ENCODE measurements around the gene NRCAM. TPM values are rescaled to one million over a fixed set of nuclear protein-coding genes. Genes with fewer than 3 reads are reported as not detected.

The NRCAM gene
- total RNA-seq, 1 experiment from 2014 or later: 2.7 TPM

GRCh38 chr7:108285778-108286177 is 170.5 kb downstream of the NRCAM start (continued):
- TF ChIP-seq, protein P1, sequence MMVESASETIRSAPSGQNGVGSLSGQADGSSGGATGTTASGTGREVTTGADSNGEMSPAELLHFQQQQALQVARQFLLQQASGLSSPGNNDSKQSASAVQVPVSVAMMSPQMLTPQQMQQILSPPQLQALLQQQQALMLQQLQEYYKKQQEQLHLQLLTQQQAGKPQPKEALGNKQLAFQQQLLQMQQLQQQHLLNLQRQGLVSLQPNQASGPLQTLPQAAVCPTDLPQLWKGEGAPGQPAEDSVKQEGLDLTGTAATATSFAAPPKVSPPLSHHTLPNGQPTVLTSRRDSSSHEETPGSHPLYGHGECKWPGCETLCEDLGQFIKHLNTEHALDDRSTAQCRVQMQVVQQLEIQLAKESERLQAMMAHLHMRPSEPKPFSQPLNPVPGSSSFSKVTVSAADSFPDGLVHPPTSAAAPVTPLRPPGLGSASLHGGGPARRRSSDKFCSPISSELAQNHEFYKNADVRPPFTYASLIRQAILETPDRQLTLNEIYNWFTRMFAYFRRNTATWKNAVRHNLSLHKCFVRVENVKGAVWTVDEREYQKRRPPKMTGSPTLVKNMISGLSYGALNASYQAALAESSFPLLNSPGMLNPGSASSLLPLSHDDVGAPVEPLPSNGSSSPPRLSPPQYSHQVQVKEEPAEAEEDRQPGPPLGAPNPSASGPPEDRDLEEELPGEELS (CRISPR knock-in tag; IDR thresholded peaks at IDR 0.05): no peak
- TF ChIP-seq, protein P2, sequence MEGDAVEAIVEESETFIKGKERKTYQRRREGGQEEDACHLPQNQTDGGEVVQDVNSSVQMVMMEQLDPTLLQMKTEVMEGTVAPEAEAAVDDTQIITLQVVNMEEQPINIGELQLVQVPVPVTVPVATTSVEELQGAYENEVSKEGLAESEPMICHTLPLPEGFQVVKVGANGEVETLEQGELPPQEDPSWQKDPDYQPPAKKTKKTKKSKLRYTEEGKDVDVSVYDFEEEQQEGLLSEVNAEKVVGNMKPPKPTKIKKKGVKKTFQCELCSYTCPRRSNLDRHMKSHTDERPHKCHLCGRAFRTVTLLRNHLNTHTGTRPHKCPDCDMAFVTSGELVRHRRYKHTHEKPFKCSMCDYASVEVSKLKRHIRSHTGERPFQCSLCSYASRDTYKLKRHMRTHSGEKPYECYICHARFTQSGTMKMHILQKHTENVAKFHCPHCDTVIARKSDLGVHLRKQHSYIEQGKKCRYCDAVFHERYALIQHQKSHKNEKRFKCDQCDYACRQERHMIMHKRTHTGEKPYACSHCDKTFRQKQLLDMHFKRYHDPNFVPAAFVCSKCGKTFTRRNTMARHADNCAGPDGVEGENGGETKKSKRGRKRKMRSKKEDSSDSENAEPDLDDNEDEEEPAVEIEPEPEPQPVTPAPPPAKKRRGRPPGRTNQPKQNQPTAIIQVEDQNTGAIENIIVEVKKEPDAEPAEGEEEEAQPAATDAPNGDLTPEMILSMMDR (IDR thresholded peaks at IDR 0.05): no peak
- no peak for TF ChIP-seq ZNF138 (CRISPR knock-in tag; conservative IDR thresholded peaks at IDR 0.05)

GRCh38 chr7:108285003-108285368 is 171.2 kb downstream of the NRCAM start:
- no peak overlapping the region for H3K27ac Mint-ChIP-seq
- no peaks in the 10 kb centered on the region for H3K36me3 Mint-ChIP-seq
- no peak for DNase-seq (ENCODE audit: low spot score)
- ChIA-PET CTCF (no interaction called here), POLR2A (no interaction called here)
- no peaks in the 10 kb centered on the region for H3K27me3 Mint-ChIP-seq (ENCODE audit: low read depth)
- peaks cover 9% of the 10 kb centered on the region for H3K4me1 Mint-ChIP-seq
- H3K9me3 Mint-ChIP-seq: peaks cover 7% of the 10 kb centered on the region; the same call in 1 of the 2 replicates
- no peak overlapping the region for H3K4me3 Mint-ChIP-seq
- no peak for ATAC-seq
- no peak for TF ChIP-seq PREB (CRISPR knock-in tag; IDR thresholded peaks at IDR 0.05; ENCODE audit: borderline replicate concordance)
- no peak for TF ChIP-seq NR1H2 (CRISPR knock-in tag; IDR thresholded peaks at IDR 0.05)
- no peak for TF ChIP-seq ARID4B (CRISPR knock-in tag; IDR thresholded peaks at IDR 0.05; ENCODE audit: borderline replicate concordance)
- no peak for TF ChIP-seq ELF4 (CRISPR knock-in tag; IDR thresholded peaks at IDR 0.05; ENCODE audit: low read depth)
- TF ChIP-seq SP1 (CRISPR knock-in tag; conservative IDR thresholded peaks at IDR 0.05): no peak
- TF ChIP-seq, protein P3, sequence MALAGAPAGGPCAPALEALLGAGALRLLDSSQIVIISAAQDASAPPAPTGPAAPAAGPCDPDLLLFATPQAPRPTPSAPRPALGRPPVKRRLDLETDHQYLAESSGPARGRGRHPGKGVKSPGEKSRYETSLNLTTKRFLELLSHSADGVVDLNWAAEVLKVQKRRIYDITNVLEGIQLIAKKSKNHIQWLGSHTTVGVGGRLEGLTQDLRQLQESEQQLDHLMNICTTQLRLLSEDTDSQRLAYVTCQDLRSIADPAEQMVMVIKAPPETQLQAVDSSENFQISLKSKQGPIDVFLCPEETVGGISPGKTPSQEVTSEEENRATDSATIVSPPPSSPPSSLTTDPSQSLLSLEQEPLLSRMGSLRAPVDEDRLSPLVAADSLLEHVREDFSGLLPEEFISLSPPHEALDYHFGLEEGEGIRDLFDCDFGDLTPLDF (CRISPR knock-in tag; IDR thresholded peaks at IDR 0.05): no peak
- TF ChIP-seq, protein P4, sequence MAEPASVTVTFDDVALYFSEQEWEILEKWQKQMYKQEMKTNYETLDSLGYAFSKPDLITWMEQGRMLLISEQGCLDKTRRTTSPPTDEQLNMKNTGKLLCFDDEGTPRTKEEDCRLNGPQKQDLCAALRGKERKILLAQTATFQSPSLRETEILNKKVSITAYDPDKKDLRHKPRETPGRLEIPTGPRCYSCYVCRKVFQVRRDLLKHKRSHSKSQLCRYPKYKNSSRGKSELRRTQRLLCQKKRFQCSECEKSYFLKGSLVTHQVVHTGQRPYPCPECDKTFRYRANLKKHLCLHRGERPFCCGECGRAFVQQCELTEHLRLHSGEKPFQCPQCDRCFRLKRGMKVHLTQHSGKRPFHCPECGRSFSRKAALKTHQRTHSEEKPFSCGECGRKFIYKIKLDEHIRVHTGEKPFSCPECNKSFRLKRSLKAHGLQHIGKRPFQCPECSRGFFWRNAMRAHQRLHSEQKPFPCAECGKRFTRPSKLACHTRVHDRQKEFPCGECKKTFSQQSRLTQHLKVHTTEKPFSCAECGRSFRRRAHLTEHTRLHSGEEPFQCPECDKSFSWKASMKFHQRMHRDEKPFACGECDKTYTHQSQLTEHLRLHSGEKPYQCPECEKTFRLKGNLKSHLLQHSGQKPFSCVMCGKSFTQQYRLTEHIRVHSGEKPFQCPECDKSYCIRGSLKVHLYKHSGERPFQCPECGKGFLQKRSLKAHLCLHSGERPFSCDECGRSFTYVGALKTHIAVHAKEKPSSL (CRISPR knock-in tag; conservative IDR thresholded peaks at IDR 0.05): no peak
- TF ChIP-seq ZNF671 (CRISPR knock-in tag; IDR thresholded peaks at IDR 0.05): no peak
- TF ChIP-seq, protein P5, sequence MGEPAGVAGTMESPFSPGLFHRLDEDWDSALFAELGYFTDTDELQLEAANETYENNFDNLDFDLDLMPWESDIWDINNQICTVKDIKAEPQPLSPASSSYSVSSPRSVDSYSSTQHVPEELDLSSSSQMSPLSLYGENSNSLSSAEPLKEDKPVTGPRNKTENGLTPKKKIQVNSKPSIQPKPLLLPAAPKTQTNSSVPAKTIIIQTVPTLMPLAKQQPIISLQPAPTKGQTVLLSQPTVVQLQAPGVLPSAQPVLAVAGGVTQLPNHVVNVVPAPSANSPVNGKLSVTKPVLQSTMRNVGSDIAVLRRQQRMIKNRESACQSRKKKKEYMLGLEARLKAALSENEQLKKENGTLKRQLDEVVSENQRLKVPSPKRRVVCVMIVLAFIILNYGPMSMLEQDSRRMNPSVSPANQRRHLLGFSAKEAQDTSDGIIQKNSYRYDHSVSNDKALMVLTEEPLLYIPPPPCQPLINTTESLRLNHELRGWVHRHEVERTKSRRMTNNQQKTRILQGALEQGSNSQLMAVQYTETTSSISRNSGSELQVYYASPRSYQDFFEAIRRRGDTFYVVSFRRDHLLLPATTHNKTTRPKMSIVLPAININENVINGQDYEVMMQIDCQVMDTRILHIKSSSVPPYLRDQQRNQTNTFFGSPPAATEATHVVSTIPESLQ (CRISPR knock-in tag; IDR thresholded peaks at IDR 0.05): no peak
- TF ChIP-seq, protein P2 (IDR thresholded peaks at IDR 0.05): no peak
- no peak for TF ChIP-seq JUN (CRISPR knock-in tag; IDR thresholded peaks at IDR 0.05)
- TF ChIP-seq SOX15 (CRISPR knock-in tag; IDR thresholded peaks at IDR 0.05): no peak
- TF ChIP-seq, protein P6, sequence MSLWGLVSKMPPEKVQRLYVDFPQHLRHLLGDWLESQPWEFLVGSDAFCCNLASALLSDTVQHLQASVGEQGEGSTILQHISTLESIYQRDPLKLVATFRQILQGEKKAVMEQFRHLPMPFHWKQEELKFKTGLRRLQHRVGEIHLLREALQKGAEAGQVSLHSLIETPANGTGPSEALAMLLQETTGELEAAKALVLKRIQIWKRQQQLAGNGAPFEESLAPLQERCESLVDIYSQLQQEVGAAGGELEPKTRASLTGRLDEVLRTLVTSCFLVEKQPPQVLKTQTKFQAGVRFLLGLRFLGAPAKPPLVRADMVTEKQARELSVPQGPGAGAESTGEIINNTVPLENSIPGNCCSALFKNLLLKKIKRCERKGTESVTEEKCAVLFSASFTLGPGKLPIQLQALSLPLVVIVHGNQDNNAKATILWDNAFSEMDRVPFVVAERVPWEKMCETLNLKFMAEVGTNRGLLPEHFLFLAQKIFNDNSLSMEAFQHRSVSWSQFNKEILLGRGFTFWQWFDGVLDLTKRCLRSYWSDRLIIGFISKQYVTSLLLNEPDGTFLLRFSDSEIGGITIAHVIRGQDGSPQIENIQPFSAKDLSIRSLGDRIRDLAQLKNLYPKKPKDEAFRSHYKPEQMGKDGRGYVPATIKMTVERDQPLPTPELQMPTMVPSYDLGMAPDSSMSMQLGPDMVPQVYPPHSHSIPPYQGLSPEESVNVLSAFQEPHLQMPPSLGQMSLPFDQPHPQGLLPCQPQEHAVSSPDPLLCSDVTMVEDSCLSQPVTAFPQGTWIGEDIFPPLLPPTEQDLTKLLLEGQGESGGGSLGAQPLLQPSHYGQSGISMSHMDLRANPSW (CRISPR knock-in tag; conservative IDR thresholded peaks at IDR 0.05; ENCODE audit: low read depth): no peak
